ENCODE results near the gene JAK2. TPM values are rescaled to one million over a fixed set of nuclear protein-coding genes. Genes with fewer than 3 reads are reported as not detected.

The JAK2 gene
- total RNA-seq, 1 donor from 2014 or later = 58.7 TPM

- FAIRE-seq (no peak), DNase-seq (ENCODE audit: low spot score in 2 of 2) (no peak)
Observed at GRCh38 chr9:5113994-5114748, 129.1 kb downstream of the JAK2 start.

GRCh38 chr9:5122116-5122515 lies 137.0 kb downstream of the JAK2 start:
- no peak for FAIRE-seq
- DNase-seq (ENCODE audit: low spot score in 2 of 2) = no peak

GRCh38 chr9:5122516-5122915 lies 137.4 kb downstream of the JAK2 start:
- DNase-seq (ENCODE audit: low spot score in 2 of 2) (no peak), FAIRE-seq (no peak)

- FAIRE-seq = no peak
- no peak for DNase-seq (ENCODE audit: low spot score in 2 of 2)
Observed at GRCh38 chr9:5140151-5140550, 155.1 kb downstream of the JAK2 start.

GRCh38 chr9:5144217-5144616 lies 159.1 kb downstream of the JAK2 start:
- FAIRE-seq (no peak), DNase-seq (ENCODE audit: low spot score in 2 of 2) (no peak)

GRCh38 chr9:5146241-5146640 lies 161.2 kb downstream of the JAK2 start:
- DNase-seq (ENCODE audit: low spot score in 2 of 2) = no peak
- FAIRE-seq = no peak

Other genes with a start within 250 kb of the JAK2 start
- gene AK3, start 244.1 kb upstream of the JAK2 start, total RNA-seq = 26.9 TPM
- gene RCL1, start 192.3 kb upstream of the JAK2 start, total RNA-seq = 20.0 TPM
- gene INSL6, start 200.4 kb downstream of the JAK2 start, total RNA-seq = not detected
- not detected for gene INSL4, start 246.1 kb downstream of the JAK2 start, total RNA-seq